D721Med (cell line): Measurements from ENCODE around the gene PPP1R3C.

ENCODE experiments used
- DNase-seq: peaks from one replicate; pipeline ENCODE4 v3.0.0; 2011; ENCODE audit warnings: low spot score; ENCODE audit not compliant: insufficient read length
- FAIRE-seq: peaks from 2 replicates; lab custom pipeline; 2011; peaks lifted over from hg19 to GRCh38; lab: Jason Lieb, UNC
- CTCF ChIP-seq: IDR thresholded peaks from 2 replicates; pipeline ENCODE4 v1.5.1; 2012; ENCODE audit warnings: mild to moderate bottlenecking, control low read depth; ENCODE audit not compliant: insufficient read depth; ENCODE audit errors: missing control alignments

The PPP1R3C gene

GRCh38 chr10:91621483-91622113, 11.3 kb downstream of the PPP1R3C start:
- TF ChIP-seq CTCF = no peak
- no peak for DNase-seq
- FAIRE-seq = no peak

GRCh38 chr10:91617072-91617609, 15.7 kb downstream of the PPP1R3C start:
- no peak for FAIRE-seq
- DNase-seq = no peak
- TF ChIP-seq CTCF = no peak

- DNase-seq (no peak), FAIRE-seq (no peak)
- TF ChIP-seq CTCF = no peak
Measured at GRCh38 chr10:91616137-91616536, 16.7 kb downstream of the PPP1R3C start.

GRCh38 chr10:91614225-91614624, 18.6 kb downstream of the PPP1R3C start:
- no peak for TF ChIP-seq CTCF
- FAIRE-seq = no peak
- no peak for DNase-seq

GRCh38 chr10:91613411-91614187, 19.3 kb downstream of the PPP1R3C start:
- FAIRE-seq = no peak
- no peak for DNase-seq
- no peak for TF ChIP-seq CTCF

GRCh38 chr10:91610919-91611318, 22.0 kb downstream of the PPP1R3C start:
- no peak for TF ChIP-seq CTCF
- FAIRE-seq = no peak

GRCh38 chr10:91610444-91610843, 22.4 kb downstream of the PPP1R3C start:
- no peak for FAIRE-seq
- no peak for DNase-seq
- TF ChIP-seq CTCF = no peak

More at GRCh38 chr10:91610919-91611318, 22.0 kb downstream of the PPP1R3C start:
- no peak for DNase-seq
